ENCODE data around the gene ANKRD36B.
"Not testable (repeated sequence)": the region's sequence is repeated elsewhere in the genome, so short reads cannot be mapped to it uniquely, and the experiment has no call there.

GRCh38 chr2:97550498-97550897 is 39.2 kb downstream of the ANKRD36B start:
- TF ChIP-seq CTCF (optimal IDR thresholded peaks at IDR 0.05 in 1 of 3, IDR thresholded peaks at IDR 0.05 in 1 of 3, conservative IDR thresholded peaks at IDR 0.05 in 1 of 3; ENCODE audit: extremely low read depth in 1 of 3, insufficient read depth in 2 of 3, low read length in 3 of 3); EZH2 (IDR thresholded peaks at IDR 0.05; ENCODE audit: low read length): not testable (repeated sequence)

Data from keratinocyte (primary cell).